ENCODE measurements around the gene GRK7.
"Not testable (repeated sequence)": the region's sequence is repeated elsewhere in the genome, so short reads cannot be mapped to it uniquely, and the experiment has no call there.

GRK7 gene

DNA sequence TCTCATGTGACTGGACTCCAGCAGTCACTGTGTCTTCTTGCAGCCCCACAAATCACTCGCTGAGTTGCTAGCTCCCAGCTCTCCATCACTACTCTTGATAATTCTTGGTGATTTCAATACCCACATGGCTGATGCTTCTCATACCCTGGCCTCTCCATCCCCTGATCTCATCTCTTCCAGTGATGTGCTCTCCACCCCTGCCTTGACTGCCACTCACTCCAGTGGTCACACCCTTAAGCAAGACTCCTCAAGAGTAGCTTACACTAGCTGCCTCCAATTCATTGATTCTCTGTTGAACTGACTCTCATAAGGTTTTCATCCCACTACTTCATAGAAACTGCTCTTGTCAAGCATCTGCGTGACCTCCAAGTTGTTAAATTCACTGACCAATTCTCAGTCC lies 837 bp downstream of the GRK7 start:
- DNase-seq = no peak

- no peak for DNase-seq
Observed at GRCh38 chr3:141764465-141764864, 1.3 kb downstream of the GRK7 start.

GRCh38 chr3:141764986-141765385 lies 1.8 kb downstream of the GRK7 start:
- no peak for DNase-seq

- peak; percentile 16 for DNase-seq
Observed at GRCh38 chr3:141767066-141767465, 3.9 kb downstream of the GRK7 start.

DNA sequence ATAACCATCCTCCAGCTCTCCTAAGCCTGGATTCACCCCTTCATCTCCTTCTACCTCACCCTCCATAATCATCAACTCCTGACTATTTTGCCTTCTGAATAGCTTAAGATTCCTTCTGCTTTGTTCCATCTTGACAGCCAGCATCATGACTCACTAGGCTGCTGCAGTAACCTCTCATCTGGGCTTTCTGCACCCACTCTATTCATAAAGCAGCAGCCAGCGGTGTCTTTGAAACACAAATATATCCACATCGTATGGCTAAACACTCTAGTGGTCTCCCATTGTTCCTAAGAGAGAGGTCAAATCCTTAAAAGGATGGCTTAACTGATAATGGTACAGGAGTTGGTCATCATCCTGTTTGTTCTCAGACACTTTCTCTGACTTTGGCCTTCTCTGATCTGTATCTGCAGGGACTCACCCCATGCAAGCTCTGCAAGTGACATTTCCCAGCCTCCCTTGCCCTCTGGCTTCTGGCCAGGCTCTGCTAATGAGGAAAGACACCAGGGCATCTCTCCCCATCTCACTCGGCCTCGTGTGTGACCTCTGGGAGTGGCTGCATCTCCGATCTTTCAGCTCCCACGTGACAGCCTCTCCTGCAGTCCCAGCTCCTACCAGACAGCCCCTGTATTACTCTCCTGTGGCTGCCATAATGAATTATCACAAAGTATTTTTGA lies 6.2 kb downstream of the GRK7 start:
- DNase-seq = peak; percentile 70

DNA sequence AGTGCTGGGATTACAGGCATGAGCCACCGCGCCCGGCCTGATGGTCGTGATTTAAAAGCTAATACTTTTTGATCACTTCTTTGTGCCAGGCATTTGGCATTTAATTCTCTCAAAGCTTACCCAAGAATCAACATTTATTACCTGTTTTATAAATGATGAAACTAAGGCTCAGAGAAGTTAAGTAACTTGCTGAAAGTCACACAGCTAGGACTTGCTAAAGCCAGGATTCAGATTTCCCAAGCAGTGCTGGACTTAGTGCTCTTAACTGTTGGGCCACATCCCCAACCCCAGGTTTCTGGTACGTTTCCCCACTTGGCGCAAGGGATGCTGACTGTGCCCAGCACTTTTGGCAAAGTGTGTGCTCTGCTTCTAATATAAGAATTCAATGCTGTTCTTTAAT lies 10.5 kb downstream of the GRK7 start:
- DNase-seq = no peak

GRCh38 chr3:141776376-141776775 lies 13.2 kb downstream of the GRK7 start:
- DNase-seq = no peak

GRCh38 chr3:141776885-141777284 lies 13.7 kb downstream of the GRK7 start:
- no peak for DNase-seq

DNA sequence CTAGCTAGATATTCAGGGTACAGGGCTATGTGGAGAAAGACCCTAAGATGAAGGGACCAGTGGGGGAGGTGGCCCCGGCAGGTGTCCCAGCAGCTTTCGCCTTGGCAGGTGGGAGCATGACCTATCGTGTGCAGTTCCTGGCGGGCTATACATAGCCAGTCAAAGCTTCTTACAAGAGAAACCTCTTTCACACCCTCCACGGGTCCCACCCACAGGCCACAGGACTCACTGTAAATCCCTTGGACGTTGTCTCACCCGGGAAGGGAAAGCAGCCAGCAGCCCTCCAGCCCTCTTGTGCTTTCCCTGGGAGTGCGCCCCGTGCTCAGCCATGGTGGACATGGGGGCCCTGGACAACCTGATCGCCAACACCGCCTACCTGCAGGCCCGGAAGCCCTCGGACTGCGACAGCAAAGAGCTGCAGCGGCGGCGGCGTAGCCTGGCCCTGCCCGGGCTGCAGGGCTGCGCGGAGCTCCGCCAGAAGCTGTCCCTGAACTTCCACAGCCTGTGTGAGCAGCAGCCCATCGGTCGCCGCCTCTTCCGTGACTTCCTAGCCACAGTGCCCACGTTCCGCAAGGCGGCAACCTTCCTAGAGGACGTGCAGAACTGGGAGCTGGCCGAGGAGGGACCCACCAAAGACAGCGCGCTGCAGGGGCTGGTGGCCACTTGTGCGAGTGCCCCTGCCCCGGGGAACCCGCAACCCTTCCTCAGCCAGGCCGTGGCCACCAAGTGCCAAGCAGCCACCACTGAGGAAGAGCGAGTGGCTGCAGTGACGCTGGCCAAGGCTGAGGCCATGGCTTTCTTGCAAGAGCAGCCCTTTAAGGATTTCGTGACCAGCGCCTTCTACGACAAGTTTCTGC lies 15.0 kb downstream of the GRK7 start:
- DNase-seq = no peak

GRCh38 chr3:141779667-141780066 lies 16.5 kb downstream of the GRK7 start:
- DNase-seq = no peak

- peak; percentile 6 for DNase-seq
Observed at GRCh38 chr3:141782386-141782932, 19.3 kb downstream of the GRK7 start.

DNA sequence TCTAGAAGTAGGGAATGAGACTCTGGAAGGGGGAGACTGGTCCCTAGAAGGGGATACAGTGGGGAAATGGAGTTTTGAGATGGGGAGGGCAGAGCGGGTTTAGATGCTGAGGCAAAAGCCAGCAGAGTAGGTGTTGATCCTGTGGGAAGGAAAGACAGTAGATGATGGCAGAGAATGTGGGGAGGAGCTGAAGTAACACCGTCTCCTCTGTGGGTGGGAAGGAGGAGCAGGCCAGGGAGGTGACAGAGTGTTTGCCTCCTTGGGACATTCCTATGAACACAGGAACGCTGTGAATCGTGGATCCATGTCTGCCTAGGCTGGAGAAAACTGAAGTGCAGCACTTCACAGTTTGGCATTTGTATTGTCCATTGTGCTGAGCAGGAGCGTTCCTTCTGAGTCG lies 20.4 kb downstream of the GRK7 start:
- no peak for DNase-seq

DNA sequence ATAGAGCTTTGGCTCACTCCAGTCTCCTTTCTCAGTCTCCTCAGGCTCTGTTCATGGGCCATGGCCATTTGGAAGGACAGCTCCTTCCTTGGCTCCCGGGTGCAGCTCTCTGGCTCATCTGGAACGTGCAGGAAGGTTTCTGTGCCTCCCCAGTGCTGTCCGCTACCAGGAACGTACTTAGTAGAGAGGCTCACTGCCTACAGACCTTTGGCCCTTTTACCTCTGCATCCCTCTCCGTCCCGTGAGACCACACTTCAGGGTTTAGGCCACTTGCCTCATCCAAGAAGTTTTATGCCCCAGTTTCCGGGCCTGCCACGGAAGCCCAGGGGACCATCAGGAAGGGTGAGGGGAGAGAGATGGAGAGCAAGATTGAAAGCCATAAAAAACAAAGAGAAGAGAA lies 20.9 kb downstream of the GRK7 start:
- no peak for DNase-seq

DNA sequence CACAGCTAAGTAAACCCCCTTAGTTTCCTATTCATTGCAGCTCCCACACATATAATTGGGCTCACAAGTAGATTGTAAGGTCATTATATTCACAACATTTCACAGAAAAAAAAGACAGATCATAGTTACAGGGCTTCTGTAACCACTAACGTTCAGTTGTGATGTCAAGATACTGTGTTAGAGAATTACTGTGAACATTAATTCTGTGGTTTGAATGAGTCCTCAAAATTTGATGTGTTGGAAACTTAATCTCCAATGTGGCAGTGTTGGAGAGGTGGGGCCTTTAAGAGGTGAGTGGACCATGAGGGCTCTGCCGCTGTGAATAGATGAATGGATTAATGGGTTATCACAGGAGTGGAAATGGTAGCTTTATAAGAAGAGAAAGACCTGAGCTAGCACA lies 21.3 kb downstream of the GRK7 start:
- DNase-seq = peak; percentile 16

DNA sequence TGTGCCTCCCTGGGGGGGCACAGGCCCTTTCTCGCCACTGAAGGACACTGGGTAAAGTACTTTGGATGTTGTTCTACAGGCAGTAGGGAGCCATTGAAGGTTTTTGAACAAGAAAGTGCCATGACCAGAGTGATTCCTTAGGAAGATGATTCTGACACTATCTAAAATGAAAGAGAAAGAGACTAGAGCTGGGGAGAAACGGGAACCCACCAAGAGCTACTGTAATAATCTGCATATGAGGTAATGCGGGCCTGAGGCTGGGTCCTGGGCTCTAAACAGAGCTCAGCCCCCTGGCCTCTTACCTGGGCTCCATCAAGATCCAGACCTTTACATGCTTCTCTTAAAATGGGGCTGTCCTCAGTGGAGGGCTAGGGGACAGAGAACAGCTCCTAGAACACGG lies 24.9 kb downstream of the GRK7 start:
- DNase-seq = no peak

DNA sequence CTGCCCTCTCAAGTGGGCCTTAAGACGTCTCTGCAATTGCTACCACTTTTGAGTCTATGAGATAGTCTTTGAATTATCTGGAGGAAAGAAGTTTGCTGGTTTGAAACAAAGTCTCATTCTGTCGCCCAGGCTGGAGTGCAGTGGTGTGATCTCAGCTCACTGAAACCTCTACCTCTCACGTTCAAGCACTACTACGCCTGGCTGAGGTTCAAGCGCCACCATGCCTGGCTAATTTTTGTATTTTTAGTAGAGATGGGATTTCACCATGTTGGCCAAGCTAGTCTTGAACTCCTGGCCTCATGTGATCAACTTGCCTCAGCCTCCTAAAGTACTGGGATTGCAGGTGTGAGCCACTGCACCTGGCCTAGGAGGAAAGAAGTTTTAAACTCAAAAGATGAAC lies 25.5 kb downstream of the GRK7 start:
- not testable (repeated sequence) for DNase-seq

- DNase-seq = peak; percentile 48
Observed at GRCh38 chr3:141789281-141789680, 26.1 kb downstream of the GRK7 start.

- peak; percentile 27 for DNase-seq
Observed at GRCh38 chr3:141790171-141790570, 27.0 kb downstream of the GRK7 start.

DNA sequence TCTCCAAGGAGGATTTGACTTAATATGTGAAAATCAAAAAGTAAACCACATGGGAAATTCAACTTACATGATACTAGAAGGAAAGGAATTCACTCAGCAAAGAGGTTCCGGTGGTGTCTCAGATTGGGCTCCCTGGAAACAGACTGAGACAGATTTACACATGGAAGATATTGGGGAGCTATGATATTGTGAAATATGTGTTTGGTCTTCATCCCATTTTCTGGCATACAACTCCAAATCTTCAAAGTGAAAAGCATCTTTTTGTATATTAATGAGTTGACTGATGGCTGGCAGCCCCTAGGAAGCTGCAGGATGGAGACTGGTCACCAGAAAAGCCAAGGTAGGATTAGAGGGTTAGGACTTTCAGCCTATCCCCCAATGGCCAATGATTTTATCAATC lies 29.3 kb downstream of the GRK7 start:
- no peak for DNase-seq

DNA sequence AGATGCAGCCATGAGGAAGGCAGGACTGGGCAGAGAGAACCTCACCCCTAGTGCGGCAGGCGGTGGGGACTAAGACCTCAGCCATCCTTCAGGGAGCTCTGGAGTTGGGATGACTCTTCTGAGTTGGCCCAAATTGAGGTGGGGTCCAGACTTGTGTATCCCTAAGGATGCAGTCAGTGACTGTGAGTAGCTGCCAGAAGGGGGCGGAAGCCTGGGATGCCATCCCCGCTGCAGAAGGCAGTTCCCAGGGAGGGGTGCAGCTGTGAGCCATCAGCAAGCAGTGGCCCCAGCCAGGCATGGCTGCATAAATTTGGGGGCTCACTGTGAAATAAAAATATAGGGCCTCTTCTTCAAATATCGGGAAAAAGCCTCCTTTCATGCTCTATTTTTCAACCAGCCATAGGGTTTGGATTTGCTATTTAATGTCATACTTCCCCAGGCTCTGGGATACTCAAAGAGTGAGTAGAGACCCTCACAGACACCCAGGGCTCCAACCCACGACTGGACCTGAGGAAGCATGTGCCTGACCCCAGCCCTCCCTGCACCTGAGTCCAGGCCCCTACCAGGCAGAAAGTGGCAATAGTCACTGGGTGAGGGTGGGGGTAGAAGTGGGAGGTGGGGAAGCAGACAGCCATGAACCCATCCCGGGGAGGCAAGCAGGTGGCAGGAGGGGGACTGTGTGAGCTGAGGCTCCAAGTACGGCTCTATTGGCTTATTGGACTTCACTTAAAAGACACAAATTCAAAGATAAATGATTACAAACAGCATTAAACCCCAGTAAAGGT lies 30.5 kb downstream of the GRK7 start:
- DNase-seq = no peak

- no peak for DNase-seq
Observed at GRCh38 chr3:141795276-141795675, 32.1 kb downstream of the GRK7 start.

DNA sequence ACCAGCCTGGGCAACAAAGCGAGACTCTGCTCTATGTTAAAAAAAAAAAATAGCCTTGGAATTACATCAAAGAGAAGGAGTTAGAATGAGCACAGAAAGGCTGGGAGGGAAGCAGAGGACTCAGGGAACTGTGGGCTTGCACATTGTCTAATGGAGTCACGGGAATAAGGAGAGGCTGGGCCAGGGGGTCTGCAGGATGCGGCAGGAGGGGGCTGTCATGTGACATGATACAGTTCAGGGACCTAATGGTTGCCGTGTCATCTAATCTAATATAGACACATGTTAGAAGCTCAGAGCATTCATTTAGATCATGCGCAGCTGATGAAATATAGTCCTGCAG lies 32.5 kb downstream of the GRK7 start:
- DNase-seq = no peak

GRCh38 chr3:141796081-141796888 lies 33.1 kb downstream of the GRK7 start:
- DNase-seq = peak; percentile 47
